CD14-positive monocyte (primary cell): ENCODE results near the gene LAMB1. TPM values are rescaled to one million over a fixed set of nuclear protein-coding genes. Genes with fewer than 3 reads are reported as not detected.
"Not testable (repeated sequence)": the region's sequence is repeated elsewhere in the genome, so short reads cannot be mapped to it uniquely, and the experiment has no call there.

Experiments
- DNase-seq, 3 donors: peaks; one replicate each; pipeline ENCODE4 v3.0.0-alpha.2; 2011 to 2022
- H2AFZ ChIP-seq: 2 replicates; pipeline ENCODE4 v1.6.0; 2012; ENCODE audit warnings: mild to moderate bottlenecking, low read depth, low read length, inconsistent platforms; ENCODE audit not compliant: insufficient read depth, poor library complexity, severe bottlenecking
- H3K27ac ChIP-seq, 2 donors: 1 replicate in 1 of 2; 2 replicates in 1 of 2; pipeline ENCODE4 v1.5.1; 2012 to 2013; ENCODE audit warnings: low read length in 2 of 2, control low read depth in 1 of 2, inconsistent platforms in 1 of 2, low read depth in 1 of 2, mild to moderate bottlenecking in 1 of 2
- H3K27me3 ChIP-seq, 2 donors: one replicate each; pipeline versions ENCODE4 v1.6.0 to v1.6.1; 2011 to 2013; ENCODE audit warnings: low read length in 2 of 2; ENCODE audit not compliant: control insufficient read depth in 2 of 2, insufficient read depth in 2 of 2
- H3K36me3 ChIP-seq, 2 donors: replicated peaks in 1 of 2; 1 replicate in 1 of 2; 2 replicates in 1 of 2; pipeline versions ENCODE4 v1.5.1 to v1.6.1; 2012 to 2013; ENCODE audit warnings: low read length in 2 of 2, control low read depth in 1 of 2, inconsistent platforms in 1 of 2, mild to moderate bottlenecking in 1 of 2; ENCODE audit not compliant: insufficient read depth in 2 of 2, control insufficient read depth in 1 of 2
- H3K4me1 ChIP-seq, 2 donors: 1 replicate in 1 of 2; 2 replicates in 1 of 2; pipeline versions ENCODE4 v1.5.1 to v1.6.1; 2012 to 2013; ENCODE audit warnings: low read length in 2 of 2, control low read depth in 1 of 2, inconsistent platforms in 1 of 2, mild to moderate bottlenecking in 1 of 2, moderate library complexity in 1 of 2; ENCODE audit not compliant: insufficient read depth in 2 of 2, control insufficient read depth in 1 of 2
- H3K4me2 ChIP-seq: replicated peaks from 2 replicates; pipeline ENCODE3; 2012; ENCODE audit warnings: low read length, moderate library complexity, mild to moderate bottlenecking; ENCODE audit not compliant: poor library complexity, severe bottlenecking; ENCODE audit errors: extremely low read depth
- H3K4me3 ChIP-seq, 3 experiments: fragments of 200-600 bp in 1 of 3; sonication (generic) in 1 of 3; replicated peaks in 1 of 3; 1 replicate in 2 of 3; 2 replicates in 1 of 3; pipeline ENCODE4 v1.5.1; 2011 to 2013; ENCODE audit warnings: low read length in 3 of 3, mild to moderate bottlenecking in 3 of 3, control low read depth in 2 of 3, low read depth in 2 of 3, inconsistent platforms in 1 of 3, moderate library complexity in 1 of 3
- H3K79me2 ChIP-seq: 2 replicates; pipeline ENCODE4 v1.6.0; 2012; ENCODE audit warnings: mild to moderate bottlenecking, control low read depth, inconsistent platforms, low read length, moderate library complexity; ENCODE audit not compliant: insufficient read depth
- H3K9ac ChIP-seq: 2 replicates; pipeline ENCODE4 v1.6.0; 2017; ENCODE audit warnings: low read length, mild to moderate bottlenecking; ENCODE audit not compliant: insufficient read depth, poor library complexity, severe bottlenecking
- H3K9me3 ChIP-seq, 2 donors: replicated peaks in 1 of 2; 1 replicate in 1 of 2; 2 replicates in 1 of 2; pipeline versions ENCODE4 v1.5.1 to v1.6.1; 2012 to 2013; ENCODE audit warnings: low read length in 2 of 2, control low read depth in 1 of 2; ENCODE audit not compliant: control insufficient read depth in 1 of 2, insufficient read depth in 1 of 2
- H4K20me1 ChIP-seq: 2 replicates; pipeline ENCODE4 v1.6.0; 2012; ENCODE audit warnings: mild to moderate bottlenecking, low read length, control low read depth, moderate library complexity; ENCODE audit not compliant: insufficient read depth
- H3K27ac Mint-ChIP-seq, 7 donors: one replicate each; pipeline ENCODE4 v1.8.0; 2020; ENCODE audit warnings: mild to moderate bottlenecking in 7 of 7, mixed read lengths in 7 of 7, moderate library complexity in 6 of 7, inconsistent platforms in 2 of 7
- H3K27me3 Mint-ChIP-seq, 3 donors: one replicate each; pipeline ENCODE4 v1.8.0; 2021 to 2022; ENCODE audit warnings: low read depth in 3 of 3, mild to moderate bottlenecking in 3 of 3, mixed read lengths in 3 of 3, moderate library complexity in 3 of 3, inconsistent platforms in 1 of 3
- H3K36me3 Mint-ChIP-seq, 2 donors: one replicate each; pipeline ENCODE4 v1.8.0; 2020; ENCODE audit warnings: mixed read lengths in 2 of 2, inconsistent platforms in 1 of 2, mild to moderate bottlenecking in 1 of 2
- H3K4me1 Mint-ChIP-seq: one replicate; pipeline ENCODE4 v1.8.0; 2020; ENCODE audit warnings: mild to moderate bottlenecking, mixed read lengths
- H3K4me3 Mint-ChIP-seq, 2 donors: one replicate each; pipeline ENCODE4 v1.8.0; 2020; ENCODE audit warnings: mild to moderate bottlenecking in 2 of 2, mixed read lengths in 2 of 2, moderate library complexity in 1 of 2
- H3K9me3 Mint-ChIP-seq, 7 donors: one replicate each; pipeline ENCODE4 v1.8.0; 2020 to 2022; ENCODE audit warnings: mixed read lengths in 7 of 7, mild to moderate bottlenecking in 6 of 7, moderate library complexity in 6 of 7, inconsistent platforms in 2 of 7
- CTCF ChIP-seq: fragments of 200-600 bp; IDR thresholded peaks from one replicate; pipeline ENCODE4 v1.8.0; 2022; ENCODE audit warnings: antibody characterized with exemption, mild to moderate bottlenecking
- WGBS: methylation state at CpG from one replicate; pipeline ENCODE4 v1.1.5; 2013; ENCODE audit warnings: missing lambda C conversion rate; ENCODE audit not compliant: insufficient coverage; 5-methylcytosine and 5-hydroxymethylcytosine counted together
- intact Hi-C, 2 donors: fragments of 100-400 bp; cut with micrococcal nuclease; formaldehyde crosslinking; loops; one replicate each; pipeline versions ENCODE4 v1.15.0 to v1.15.1; 2023
- polyA plus RNA-seq, 3 donors: library from polyadenylated mRNA; depleted of rRNA in 1 of 3; unstranded in 2 of 3; stranded (reverse) in 1 of 3; fragments of 300-500 nt in 2 of 3; fragments of >200 nt in 1 of 3; fragmentation: Illumina TruSeq in 2 of 3; gene quantifications; 1 replicate in 2 of 3; 2 replicates in 1 of 3; pipeline ENCODE4 v1.2.3, GENCODE V29; 2012 to 2021

LAMB1 gene
- polyA plus RNA-seq, 3 donors, result 0.42 TPM; not detected in 2

GRCh38 chr7:107958764-107959526 lies 44.0 kb downstream of the LAMB1 start:
- Histone ChIP-seq H3K27me3 (peaks cover 0 to 2% of the 10 kb centered on the region in 2 donors), H3K9ac (no peak overlapping the region), H3K79me2 (no peaks in the 10 kb centered on the region), H3K36me3 (no peaks in the 10 kb centered on the region), H3K9me3 (no peaks in the 10 kb centered on the region), H3K4me3 (no peak overlapping the region), H3K4me2 (no peak overlapping the region), H4K20me1 (no peaks in the 10 kb centered on the region), H2AFZ (no peak overlapping the region), H3K4me1 (no peaks in the 10 kb centered on the region), H3K27ac (no peak overlapping the region)
- no peak for DNase-seq
- no peak overlapping the region for H3K27ac Mint-ChIP-seq
- WGBS, result 79% methylated on average over 9 of the region's 14 CpGs
- TF ChIP-seq CTCF, result no peak
- no peaks in the 10 kb centered on the region for H3K4me1 Mint-ChIP-seq
- peaks cover 3 to 5% (median 4%) of the 10 kb centered on the region in 3 donors for H3K27me3 Mint-ChIP-seq
- H3K36me3 Mint-ChIP-seq, result no peaks in the 10 kb centered on the region
- no peak overlapping the region for H3K4me3 Mint-ChIP-seq
- intact Hi-C loops, result no loop called here
- H3K9me3 Mint-ChIP-seq, result peaks cover 0 to 4% (median 0%) of the 10 kb centered on the region in 7 donors

GRCh38 chr7:107957436-107957835 lies 45.5 kb downstream of the LAMB1 start:
- H4K20me1 ChIP-seq, result no peaks in the 10 kb centered on the region
- peaks cover 0 to 2% of the 10 kb centered on the region in 2 donors for H3K27me3 ChIP-seq
- no peak for TF ChIP-seq CTCF
- WGBS, result 92% methylated on average over 2 of the region's 2 CpGs
- no peaks in the 10 kb centered on the region for H3K79me2 ChIP-seq
- Mint-ChIP-seq H3K36me3 (no peaks in the 10 kb centered on the region), H3K4me1 (no peaks in the 10 kb centered on the region), H3K9me3 (no peaks in the 10 kb centered on the region), H3K27ac (no peak overlapping the region), H3K4me3 (no peak overlapping the region), H3K27me3 (peaks cover 3 to 5% (median 4%) of the 10 kb centered on the region in 3 donors)
- no peaks in the 10 kb centered on the region for H3K4me1 ChIP-seq
- DNase-seq, result no peak
- H3K9ac ChIP-seq, result no peak overlapping the region
- intact Hi-C loops, result no loop called here
- no peak overlapping the region for H3K4me2 ChIP-seq
- H3K27ac ChIP-seq, result no peak overlapping the region
- no peaks in the 10 kb centered on the region for H3K36me3 ChIP-seq
- H3K4me3 ChIP-seq, result no peak overlapping the region
- no peaks in the 10 kb centered on the region for H3K9me3 ChIP-seq
- no peak overlapping the region for H2AFZ ChIP-seq

GRCh38 chr7:107956950-107957349 lies 46.0 kb downstream of the LAMB1 start:
- H3K4me3 ChIP-seq, intact Hi-C loops, H3K36me3 ChIP-seq, H3K4me1 ChIP-seq, H3K9me3 ChIP-seq, DNase-seq, H3K27me3 ChIP-seq, H3K27ac Mint-ChIP-seq, H3K27ac ChIP-seq, H3K9me3 Mint-ChIP-seq, H3K27me3 Mint-ChIP-seq, H4K20me1 ChIP-seq, H3K4me3 Mint-ChIP-seq, H3K36me3 Mint-ChIP-seq, H2AFZ ChIP-seq, H3K4me1 Mint-ChIP-seq, H3K79me2 ChIP-seq, H3K9ac ChIP-seq, H3K4me2 ChIP-seq: not testable (repeated sequence)
- WGBS, result 95% methylated on average over 3 of the region's 4 CpGs
